Small intestine (tissue), 7 donors: ENCODE measurements around the gene BCORL1. TPM values are rescaled to one million over a fixed set of nuclear protein-coding genes. Genes with fewer than 3 reads are reported as not detected.

Experiments
- DNase-seq, 2 donors: peaks; one replicate each; pipeline versions ENCODE4 v3.0.0 to v3.0.0-alpha.2; 2013
- FAIRE-seq: peaks from 2 replicates; lab custom pipeline; 2012; peaks lifted over from hg19 to GRCh38; lab: Jason Lieb, UNC
- H3K27ac ChIP-seq, 3 donors: one replicate each; pipeline ENCODE4 v1.5.1; 2013; ENCODE audit warnings: low read length in 2 of 3, mild to moderate bottlenecking in 2 of 3, control low read depth in 1 of 3, inconsistent platforms in 1 of 3, low read depth in 1 of 3, moderate library complexity in 1 of 3
- H3K27me3 ChIP-seq, 3 donors: one replicate each; pipeline ENCODE4 v1.6.1; 2013; ENCODE audit warnings: low read length in 3 of 3, inconsistent platforms in 1 of 3; ENCODE audit not compliant: control insufficient read depth in 3 of 3, insufficient read depth in 3 of 3
- H3K36me3 ChIP-seq, 3 donors: one replicate each; pipeline ENCODE4 v1.6.1; 2013; ENCODE audit warnings: low read length in 3 of 3, inconsistent platforms in 1 of 3, low read depth in 1 of 3, mild to moderate bottlenecking in 1 of 3, moderate library complexity in 1 of 3; ENCODE audit not compliant: control insufficient read depth in 3 of 3, insufficient read depth in 2 of 3
- H3K4me1 ChIP-seq, 3 donors: one replicate each; pipeline ENCODE4 v1.6.1; 2013; ENCODE audit warnings: low read length in 2 of 3, inconsistent platforms in 1 of 3, low read depth in 1 of 3, mild to moderate bottlenecking in 1 of 3, moderate library complexity in 1 of 3; ENCODE audit not compliant: control insufficient read depth in 3 of 3, insufficient read depth in 2 of 3
- H3K4me3 ChIP-seq, 3 donors: one replicate each; pipeline ENCODE4 v1.5.1; 2013; ENCODE audit warnings: low read length in 3 of 3, control low read depth in 1 of 3, inconsistent platforms in 1 of 3, low read depth in 1 of 3, mild to moderate bottlenecking in 1 of 3, moderate library complexity in 1 of 3
- H3K9me3 ChIP-seq, 2 donors: one replicate each; pipeline ENCODE4 v1.6.1; 2013; ENCODE audit warnings: low read depth in 1 of 2, low read length in 1 of 2; ENCODE audit not compliant: control insufficient read depth in 2 of 2, insufficient read depth in 1 of 2
- WGBS, 3 donors: extraction: QIAGEN DNeasy Blood & Tissue Kit; methylation state at CpG; one replicate each; pipeline ENCODE4 v1.1.7; 2013; 5-methylcytosine and 5-hydroxymethylcytosine counted together
- polyA plus RNA-seq, 4 donors: library from polyadenylated mRNA; stranded (reverse) in 3 of 4; unstranded in 1 of 4; fragments of 200-250 nt in 3 of 4; fragments of 120-200 nt in 1 of 4; gene quantifications; one replicate each; pipeline versions ENCODE4 v1.2.1 to v1.2.3, GENCODE V29; 2013
- donor health status: healthy with polysubstance abuse.
- donor health status: control.
- donor health status: control.
- donor health status: Bipolar disorder and iron deficiency.
- donor health status: healthy.

The BCORL1 gene
- polyA plus RNA-seq, 4 donors: 1.8 to 22.5 (median 3.2) TPM

GRCh38 chrX:130097507-130098209 is 115.2 kb downstream of the BCORL1 start:
- Histone ChIP-seq H3K27ac (peak overlapping the region in 2 of 3 donors; percentile 65 to 73), H3K9me3 (no peaks in the 10 kb centered on the region), H3K36me3 (peaks cover 0 to 12% (median 3%) of the 10 kb centered on the region in 3 donors), H3K4me3 (no peak overlapping the region), H3K27me3 (no peaks in the 10 kb centered on the region), H3K4me1 (peaks cover 11 to 39% (median 12%) of the 10 kb centered on the region in 3 donors)
- FAIRE-seq (no peak), DNase-seq (peak; percentile 41 to 76)
- 43 to 57% (median 52%) methylated on average over 7 to 14 of the region's 14 CpGs for WGBS, 3 donors

GRCh38 chrX:130098210-130098552 is 115.7 kb downstream of the BCORL1 start:
- 24 to 48% (median 45%) methylated on average over 5 of the region's 5 CpGs for WGBS, 3 donors
- Histone ChIP-seq H3K4me1 (peaks cover 11 to 35% (median 12%) of the 10 kb centered on the region in 3 donors), H3K4me3 (no peak overlapping the region), H3K36me3 (peaks cover 0 to 11% (median 3%) of the 10 kb centered on the region in 3 donors), H3K9me3 (no peaks in the 10 kb centered on the region), H3K27ac (peak overlapping the region; percentile 48 to 73 (median 65)), H3K27me3 (no peaks in the 10 kb centered on the region)
- FAIRE-seq (no peak), DNase-seq (peak in 1 of 2 donors; percentile 19)

GRCh38 chrX:130100180-130100579 is 117.7 kb downstream of the BCORL1 start:
- FAIRE-seq: no peak
- Histone ChIP-seq H3K4me3 (no peak overlapping the region), H3K27ac (peak overlapping the region in 1 of 3 donors; percentile 11), H3K27me3 (no peaks in the 10 kb centered on the region), H3K36me3 (peaks cover 0 to 8% (median 0%) of the 10 kb centered on the region in 3 donors), H3K9me3 (no peaks in the 10 kb centered on the region), H3K4me1 (peaks cover 11 to 29% (median 12%) of the 10 kb centered on the region in 3 donors)
- peak; percentile 27 to 43 for DNase-seq
- 40 to 67% (median 47%) methylated on average over 5 of the region's 5 CpGs for WGBS, 3 donors

GRCh38 chrX:130103605-130104004 is 121.2 kb downstream of the BCORL1 start:
- DNase-seq: no peak
- Histone ChIP-seq H3K4me3 (no peak overlapping the region), H3K27me3 (no peaks in the 10 kb centered on the region), H3K27ac (no peak overlapping the region), H3K4me1 (peaks cover 5 to 44% (median 6%) of the 10 kb centered on the region in 3 donors), H3K36me3 (peaks cover 0 to 23% (median 0%) of the 10 kb centered on the region in 3 donors), H3K9me3 (no peaks in the 10 kb centered on the region)
- WGBS, 3 donors: 76 to 84% (median 80%) methylated on average over 3 of the region's 3 CpGs
- FAIRE-seq: no peak

GRCh38 chrX:130105244-130105643 is 122.8 kb downstream of the BCORL1 start:
- H3K36me3 ChIP-seq: peaks cover 0 to 25% (median 0%) of the 10 kb centered on the region in 3 donors
- no peak overlapping the region for H3K27ac ChIP-seq
- WGBS, 3 donors: 72 to 90% (median 73%) methylated on average over 3 of the region's 3 CpGs
- FAIRE-seq (no peak), DNase-seq (no peak)
- H3K4me3 ChIP-seq: no peak overlapping the region
- H3K4me1 ChIP-seq: peaks cover 0 to 32% (median 0%) of the 10 kb centered on the region in 3 donors
- H3K27me3 ChIP-seq: no peaks in the 10 kb centered on the region
- H3K9me3 ChIP-seq: no peaks in the 10 kb centered on the region

GRCh38 chrX:130106071-130106470 is 123.6 kb downstream of the BCORL1 start:
- 53 to 72% (median 65%) methylated on average over 7 to 10 of the region's 10 CpGs for WGBS, 3 donors
- H3K36me3 ChIP-seq: peaks cover 0 to 23% (median 0%) of the 10 kb centered on the region in 3 donors
- H3K9me3 ChIP-seq: no peaks in the 10 kb centered on the region
- H3K27me3 ChIP-seq: no peaks in the 10 kb centered on the region
- FAIRE-seq: no peak
- H3K4me3 ChIP-seq: no peak overlapping the region
- peak overlapping the region in 1 of 3 donors; percentile 47 for H3K27ac ChIP-seq
- DNase-seq: no peak
- H3K4me1 ChIP-seq: peaks cover 0 to 29% (median 0%) of the 10 kb centered on the region in 3 donors

Other genes with a start within 250 kb of the BCORL1 start
- 100 to 1,000 TPM in 1 of 4 donors, 10 to 100 TPM in 3; 27.0 to 744 (median 53.7) TPM for gene XPNPEP2, start 243.7 kb upstream of the BCORL1 start, polyA plus RNA-seq
- gene SASH3, start 202.7 kb upstream of the BCORL1 start, polyA plus RNA-seq: 10 to 100 TPM in 1 of 4 donors, 1 to 10 TPM in 3; 3.8 to 11.1 (median 7.8) TPM
- 10 to 100 TPM; 17.2 to 71.0 (median 23.4) TPM for gene ZDHHC9, start 138.7 kb upstream of the BCORL1 start, polyA plus RNA-seq
- gene UTP14A, start 76.5 kb upstream of the BCORL1 start, polyA plus RNA-seq: 10 to 100 TPM in 2 of 4 donors, 1 to 10 TPM in 2; 4.7 to 18.5 (median 11.0) TPM
- 10 to 100 TPM; 10.4 to 45.4 (median 13.7) TPM for gene ELF4, start 127.9 kb downstream of the BCORL1 start, polyA plus RNA-seq
- gene AIFM1, start 183.2 kb downstream of the BCORL1 start, polyA plus RNA-seq: 10 to 100 TPM; 47.2 to 92.6 (median 55.6) TPM
- 1 to 10 TPM in 2 of 4 donors, under 1 TPM in 2; 0.50 to 1.1 (median 0.94) TPM for gene RAB33A, start 189.3 kb downstream of the BCORL1 start, polyA plus RNA-seq